Activated CD4-positive, CD25-positive, alpha-beta regulatory T cell treated with anti-CD3 and anti-CD28 coated beads, Interleukin-2, amount 50 U/mL, for 24 hours (primary cell): ENCODE results near the gene KLF13.

Experiments used
- ATAC-seq, 2 donors: fragments of 150-1000 bp; cut with Tn5 transposase; one replicate each; pipeline ENCODE4 v1.10.0; 2021; ENCODE audit warnings: mild to moderate bottlenecking in 1 of 2, moderate library complexity in 1 of 2

The KLF13 gene

DNA sequence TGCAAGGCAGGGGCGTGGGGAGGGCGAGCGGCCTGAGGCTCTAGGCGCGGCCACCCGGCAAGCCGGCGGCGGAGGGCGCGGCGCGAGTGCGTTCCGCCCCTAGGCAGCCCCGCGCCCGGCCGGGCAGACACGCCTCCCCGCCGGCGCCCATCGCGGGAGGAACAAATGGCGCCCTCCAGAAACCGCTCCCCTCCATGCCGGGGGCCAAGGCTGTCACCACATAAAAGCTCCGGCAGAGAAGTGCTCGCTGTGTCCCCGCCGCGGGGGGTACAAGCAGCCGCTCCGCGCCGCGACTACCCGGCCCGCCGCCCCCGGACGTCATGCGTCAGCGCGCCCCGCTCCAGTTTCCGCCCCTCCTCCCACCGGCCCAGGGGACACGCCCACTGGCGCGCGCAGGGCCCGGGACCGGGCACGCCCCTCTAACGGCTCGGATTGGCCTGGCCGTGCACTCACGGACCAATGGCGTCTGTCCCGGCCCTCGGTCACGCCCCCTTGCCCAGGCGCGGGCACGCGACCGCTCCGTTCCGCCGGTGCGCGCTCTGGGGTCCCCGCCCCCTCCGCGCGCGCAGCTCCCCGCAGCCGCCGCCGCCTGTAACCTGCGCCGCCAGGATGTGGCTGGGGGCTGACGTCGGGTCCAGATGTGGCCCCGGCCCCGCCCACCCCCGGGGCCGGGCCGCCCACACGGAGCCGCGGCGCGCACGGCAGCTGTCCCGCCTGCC is at the start of gene KLF13:
Gene KLF13 (plus strand): TSS at position 680 of the 719 bp plus-strand sequence. CDS start 378 bp downstream, outside the sequence.
- peak; percentile 81 to 83 for ATAC-seq

DNA sequence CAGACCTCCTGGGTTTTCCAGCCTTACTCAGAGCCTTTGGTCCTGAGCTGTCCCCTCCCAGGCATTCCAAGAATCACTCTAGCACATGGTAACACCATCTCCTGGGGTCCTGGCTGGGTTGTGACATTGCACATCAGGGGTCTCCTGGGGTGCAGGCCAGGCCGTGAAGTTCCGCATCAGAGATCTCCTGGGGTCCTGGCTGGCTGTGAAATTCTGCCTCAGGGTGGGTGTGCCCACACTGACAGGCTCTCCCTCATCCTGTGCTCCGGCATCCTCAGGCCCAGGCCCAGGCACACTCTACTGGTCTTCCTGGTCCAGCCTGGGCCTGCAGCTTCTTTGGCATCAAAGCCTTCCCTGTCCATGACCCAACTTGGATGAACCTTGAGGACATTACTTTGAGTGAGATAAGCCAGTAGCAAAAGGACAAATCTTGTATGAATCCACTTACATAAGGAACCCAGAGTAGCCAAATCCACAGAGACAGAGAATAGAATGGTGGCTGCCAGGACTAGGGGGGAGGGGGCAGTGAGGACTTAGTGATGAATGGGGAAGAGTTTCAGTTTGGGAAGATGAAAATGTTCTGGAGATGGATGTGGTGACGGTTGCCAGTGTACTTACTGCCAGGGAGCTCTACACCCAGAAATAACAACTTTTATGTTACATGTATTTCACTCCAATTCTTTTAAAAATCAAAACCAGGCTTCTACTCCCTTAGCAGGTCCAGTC is 49.1 kb upstream of the KLF13 start:
- no peak for ATAC-seq

DNA sequence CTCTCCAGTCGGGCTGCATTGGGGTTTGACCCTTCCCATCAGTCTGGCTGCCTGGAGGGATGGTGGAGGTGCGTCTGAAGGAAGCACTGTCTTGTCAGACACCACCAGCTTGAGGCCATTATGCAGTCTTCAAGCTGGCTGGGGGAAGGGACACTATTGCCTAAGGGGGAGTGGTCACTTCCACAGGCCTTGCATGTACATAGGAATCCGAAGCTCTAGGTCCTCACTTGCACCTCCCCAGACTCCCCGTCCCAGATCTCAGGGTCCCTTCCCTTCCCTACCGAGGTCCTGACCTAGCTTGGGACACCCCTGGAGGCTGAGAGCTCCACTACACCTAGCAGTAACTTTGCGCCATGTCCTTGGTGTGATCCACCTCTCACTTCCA is 48.6 kb upstream of the KLF13 start:
- ATAC-seq = no peak

DNA sequence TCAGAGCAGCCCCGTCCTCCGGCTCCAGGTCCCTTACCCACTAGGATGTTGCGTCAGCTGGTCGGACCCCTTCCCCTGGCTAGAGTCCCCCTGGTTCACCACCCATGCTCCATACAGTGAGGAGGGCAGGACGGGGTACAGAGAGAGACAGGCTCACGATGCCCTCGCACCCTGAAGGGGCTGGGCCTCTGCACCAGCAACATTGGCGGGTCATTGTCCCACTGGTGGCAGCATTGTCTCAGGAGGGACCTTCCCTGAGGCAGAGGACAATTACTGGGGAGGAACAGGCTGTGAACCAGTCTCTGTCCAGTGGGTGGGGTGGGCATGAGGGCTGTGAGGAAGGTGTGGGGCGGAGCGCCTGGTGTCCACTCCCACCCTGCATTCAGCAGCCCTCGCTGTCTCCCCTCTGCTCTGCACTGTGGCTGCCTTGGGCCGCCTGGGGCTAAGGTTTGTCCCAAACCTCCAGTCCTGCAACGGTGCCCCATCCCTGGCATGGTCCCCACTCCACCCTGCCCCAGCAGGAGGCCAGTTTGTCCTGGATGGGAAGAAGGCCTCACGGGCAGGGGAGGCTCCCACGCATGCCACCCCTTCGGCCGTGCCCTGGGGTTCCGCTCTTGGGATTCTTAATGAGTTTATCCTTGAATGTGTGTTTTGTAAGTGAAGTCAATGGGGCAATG is 48.0 kb upstream of the KLF13 start:
- ATAC-seq = no peak

DNA sequence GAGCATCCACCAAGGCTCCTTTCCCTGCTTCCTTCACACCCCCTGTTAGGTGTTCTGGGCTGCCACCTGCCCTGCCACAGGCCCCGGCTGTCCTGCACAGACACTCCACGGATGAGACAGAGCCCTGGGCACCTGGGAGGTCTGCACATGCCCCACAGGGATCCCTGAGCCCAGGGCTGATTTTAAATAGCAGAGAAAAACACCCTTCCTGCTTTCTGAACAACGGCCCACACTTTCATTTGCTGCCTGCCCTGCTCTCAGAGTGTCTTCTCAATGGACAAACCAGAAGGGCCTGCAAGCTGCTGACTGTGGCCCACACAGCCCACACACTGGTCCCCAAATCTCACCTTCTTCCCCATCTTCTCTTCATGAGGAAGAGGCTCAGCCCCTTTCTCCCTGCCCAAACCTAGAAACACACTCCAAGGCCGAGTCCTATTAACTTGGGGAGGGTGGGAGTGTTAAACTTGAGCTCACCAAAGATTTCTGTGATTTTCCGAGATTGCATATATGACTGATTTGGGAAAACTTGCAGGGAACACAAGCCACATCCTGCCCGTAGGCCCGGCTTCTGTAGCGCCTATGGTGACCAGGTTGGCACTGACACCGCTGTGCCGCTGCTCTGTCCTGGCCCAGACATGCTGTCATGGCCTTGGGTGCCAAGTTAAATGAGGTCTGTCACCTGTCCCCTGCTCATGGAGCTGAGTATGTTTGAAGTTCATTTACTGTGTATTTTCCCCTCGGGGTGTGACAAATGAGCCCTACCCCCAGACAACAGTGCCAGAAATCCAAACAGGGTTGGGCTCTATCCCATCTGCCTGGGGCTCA is 47.2 kb upstream of the KLF13 start:
- no peak for ATAC-seq

DNA sequence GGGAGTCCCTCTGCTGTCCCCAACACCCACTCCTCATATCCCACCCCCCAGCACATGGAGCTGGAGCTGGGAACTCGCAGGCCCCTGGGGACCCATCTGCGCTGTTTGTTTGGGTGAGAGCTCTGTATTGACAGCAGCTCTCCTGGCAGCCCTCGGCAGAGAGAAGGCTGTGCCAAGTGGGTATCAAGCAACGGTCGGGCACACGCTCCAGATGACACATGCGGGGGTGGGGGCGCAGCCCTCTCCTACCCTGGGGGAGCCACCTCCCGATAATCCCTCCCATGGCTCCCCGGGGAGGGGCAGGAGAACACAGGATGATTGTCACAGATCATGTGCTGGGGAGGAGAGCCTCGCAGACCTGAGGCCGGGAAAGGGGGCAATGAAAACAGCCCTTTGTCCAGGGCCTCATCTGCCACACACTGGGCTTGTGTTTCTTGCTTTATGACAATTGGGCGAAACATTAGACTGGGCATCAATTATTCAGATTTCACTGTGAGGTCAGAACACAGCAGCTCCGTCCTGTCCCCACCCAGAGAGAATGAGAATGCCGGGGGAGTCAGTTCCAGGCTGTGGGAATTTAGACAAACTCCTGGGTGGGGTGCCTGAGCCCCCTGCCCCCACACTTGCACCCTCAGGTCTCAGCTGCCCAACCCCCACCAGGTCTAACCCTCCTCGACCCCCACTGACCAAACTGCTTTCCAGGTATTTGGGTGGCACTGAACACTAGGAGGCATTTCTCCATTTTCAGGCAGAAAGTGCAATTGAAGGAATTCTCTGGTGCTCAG is 46.4 kb upstream of the KLF13 start:
- ATAC-seq = no peak

DNA sequence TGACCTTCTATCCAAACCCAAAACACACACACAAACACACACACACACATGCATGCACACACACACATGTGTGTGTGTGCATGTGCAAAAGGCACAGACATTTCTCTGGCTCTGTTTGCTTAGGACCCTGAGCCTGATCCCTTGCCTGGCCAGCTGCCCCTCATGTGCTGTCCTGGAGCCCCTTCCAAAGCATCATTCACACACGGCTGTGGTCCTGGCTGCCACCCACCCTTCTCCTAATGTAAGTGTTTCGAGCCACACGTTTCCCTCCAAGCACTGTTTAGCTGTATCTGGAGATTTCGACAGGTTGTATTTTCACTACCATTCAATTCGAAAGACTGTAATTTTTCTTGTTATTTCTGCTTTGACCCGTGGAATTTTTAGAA is 45.8 kb upstream of the KLF13 start:
- no peak for ATAC-seq

DNA sequence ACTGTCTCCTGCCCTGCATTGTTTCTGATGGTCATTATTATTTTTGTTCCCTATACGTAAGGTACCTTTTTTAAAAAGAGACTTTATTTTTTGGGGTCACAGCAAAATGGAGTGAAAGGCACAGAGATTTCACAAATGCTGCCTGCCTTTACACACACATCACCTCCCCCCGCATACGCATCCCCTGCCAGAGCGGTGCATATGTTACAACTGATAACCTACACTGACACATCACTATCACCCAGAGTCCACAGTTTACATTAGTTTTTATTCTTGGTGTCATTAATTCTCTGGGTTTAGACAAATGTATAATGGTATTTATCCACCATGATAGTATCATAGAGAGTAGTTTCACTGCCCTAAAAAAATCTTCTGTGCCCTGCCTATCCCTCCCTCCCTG is 43.6 kb upstream of the KLF13 start:
- ATAC-seq = no peak

DNA sequence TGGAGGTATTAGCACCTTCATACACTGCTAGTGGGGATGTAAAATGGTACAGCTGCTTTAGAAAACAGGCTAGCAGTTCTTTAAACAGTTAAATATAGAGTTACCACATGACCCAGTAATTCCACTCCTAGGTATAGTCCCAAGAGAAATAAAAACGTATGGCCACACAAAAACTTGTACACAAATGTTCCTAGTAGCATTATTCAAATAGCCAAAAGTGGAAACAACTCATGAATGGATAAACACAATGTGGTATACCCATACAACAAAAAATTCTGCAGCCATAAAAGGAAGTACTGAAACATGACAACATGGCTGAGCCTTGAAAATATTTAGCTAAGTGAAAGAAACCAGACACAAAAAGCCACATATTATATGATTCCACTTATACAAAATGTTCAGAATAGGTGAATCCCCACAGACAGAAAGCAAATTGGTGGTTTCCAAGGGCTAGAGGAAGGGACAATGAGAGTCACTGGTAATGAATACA is 40.8 kb upstream of the KLF13 start:
- ATAC-seq = no peak

DNA sequence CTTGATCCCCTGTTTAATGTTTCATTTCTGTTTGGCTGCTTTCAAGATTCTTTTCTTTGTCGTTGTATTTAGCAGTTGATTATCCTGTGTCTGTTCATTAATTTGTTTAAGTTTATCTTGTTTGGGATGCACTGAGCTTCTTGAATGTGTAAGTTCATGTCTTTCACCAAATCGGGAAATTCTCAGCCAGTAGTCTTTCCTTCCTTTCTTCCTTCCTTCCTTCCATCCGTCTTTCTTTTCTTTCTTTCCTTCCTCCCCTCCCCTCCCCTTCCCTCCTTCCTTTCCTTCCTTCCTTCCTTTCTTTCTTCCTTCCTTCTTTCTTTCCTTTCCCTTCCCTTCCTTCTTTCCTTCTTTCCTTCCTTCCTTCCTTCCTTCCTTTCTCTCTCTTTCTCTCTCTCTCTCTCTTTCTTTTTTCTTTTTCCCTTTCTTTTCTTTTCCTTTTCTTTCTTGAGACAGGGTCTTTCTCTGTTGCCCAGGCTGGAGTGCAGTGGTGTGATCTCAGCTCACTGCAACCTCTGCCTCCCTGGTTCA is 35.5 kb upstream of the KLF13 start:
- no peak for ATAC-seq

DNA sequence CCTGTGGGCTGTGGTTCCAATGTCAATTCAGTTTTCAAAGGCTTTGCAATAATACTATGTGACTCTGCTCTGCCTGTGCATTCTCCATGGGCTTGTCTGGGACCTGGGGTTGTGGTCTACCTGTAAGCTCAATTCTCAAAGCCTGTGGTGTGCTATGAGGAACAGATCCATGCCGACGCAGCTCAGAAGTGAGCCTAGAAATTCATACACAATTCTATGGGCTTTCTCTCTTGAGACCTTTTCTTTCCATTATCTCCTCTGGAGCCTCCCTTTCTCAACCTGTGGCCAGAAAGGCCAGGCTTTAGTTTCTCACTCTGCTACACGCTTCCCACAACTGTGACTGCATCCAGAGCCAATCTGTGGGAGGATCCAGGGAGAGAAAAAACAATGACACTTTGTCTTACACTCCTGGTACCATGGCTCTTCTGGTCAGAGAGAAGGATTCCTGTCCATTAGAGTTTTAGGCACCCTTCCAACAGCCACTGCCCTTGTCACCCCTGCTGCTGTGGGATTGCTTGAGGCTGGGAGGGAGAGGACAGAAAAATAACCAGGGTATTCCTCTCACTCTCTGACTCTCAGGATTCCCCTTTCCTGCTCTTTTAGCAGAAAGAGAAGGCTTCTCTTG is 34.1 kb upstream of the KLF13 start:
- ATAC-seq = no peak

DNA sequence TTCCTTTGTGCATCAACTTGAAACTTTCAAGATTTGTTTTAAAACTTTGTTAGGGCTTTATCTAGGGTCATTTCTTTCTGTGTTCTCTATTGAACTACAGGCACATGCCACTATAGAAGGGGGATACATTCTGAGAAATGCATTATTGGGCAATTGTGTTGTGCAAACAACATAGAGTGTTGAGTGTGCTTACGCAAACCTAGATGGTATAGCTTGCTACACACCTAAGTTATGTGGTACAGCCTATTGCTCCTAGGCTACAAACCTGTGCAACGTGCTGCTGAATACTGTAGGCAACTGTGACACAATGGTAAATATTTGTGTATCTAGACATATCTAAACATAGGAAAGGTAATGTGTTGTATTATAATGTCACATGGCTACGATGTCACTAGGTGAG is 33.0 kb upstream of the KLF13 start:
- no peak for ATAC-seq

DNA sequence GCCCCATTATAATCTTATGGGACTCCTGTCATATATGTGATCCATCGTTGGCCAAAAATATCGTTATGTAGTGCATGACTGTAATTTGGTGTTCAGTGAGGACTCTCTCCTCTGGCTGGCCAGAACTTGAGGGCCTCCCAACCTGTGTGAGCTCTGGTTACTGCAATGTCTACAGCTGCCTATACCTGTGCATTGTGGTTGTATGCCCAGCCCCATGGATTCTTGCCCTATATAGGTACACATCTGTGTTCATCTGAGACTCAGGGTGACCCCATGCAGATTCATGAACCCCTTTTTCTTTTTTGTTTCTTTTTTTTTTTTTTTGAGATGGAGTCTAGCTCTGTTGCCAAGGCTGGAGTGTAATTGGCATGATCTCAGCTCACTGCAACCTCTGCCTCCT is 32.6 kb upstream of the KLF13 start:
- no peak for ATAC-seq

DNA sequence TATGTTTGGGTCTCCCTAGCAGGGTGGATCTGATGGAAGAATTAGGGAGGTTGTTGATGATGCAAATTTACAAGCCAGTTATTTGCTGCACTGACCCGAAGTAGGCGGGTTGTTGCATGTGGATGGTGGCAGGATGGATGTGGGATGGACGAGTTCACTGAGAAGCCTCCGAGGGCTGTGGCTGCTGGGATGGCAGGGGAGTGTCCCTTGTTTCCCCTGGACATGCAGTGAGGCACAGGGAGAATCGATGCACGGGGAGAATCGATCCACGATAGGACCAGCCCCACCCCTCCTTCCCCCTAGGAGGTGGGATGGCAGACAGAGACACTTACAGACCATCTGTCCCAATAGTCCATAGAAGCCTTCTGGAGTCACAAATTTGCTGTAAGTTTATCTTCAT is 31.0 kb upstream of the KLF13 start:
- ATAC-seq = no peak

DNA sequence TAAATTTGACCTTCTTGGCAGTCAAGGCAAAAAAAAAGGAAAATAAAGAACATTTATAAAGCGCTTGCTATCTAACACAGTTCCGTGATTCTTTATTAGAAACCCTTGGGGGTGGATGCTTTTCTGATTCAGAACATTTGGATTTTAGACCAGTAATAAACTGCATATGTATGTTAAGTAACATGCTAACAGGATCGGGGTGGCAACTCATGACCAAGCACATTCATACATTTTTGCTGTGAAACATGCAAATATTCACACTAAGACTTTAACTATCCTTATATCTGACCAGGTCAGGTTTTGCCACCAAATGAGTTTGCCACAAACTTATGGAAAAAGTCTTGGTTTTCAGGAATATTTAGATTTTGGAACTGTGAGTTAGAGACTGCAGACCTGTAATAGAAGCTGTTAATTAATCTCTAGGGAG is 30.4 kb upstream of the KLF13 start:
- ATAC-seq = no peak

DNA sequence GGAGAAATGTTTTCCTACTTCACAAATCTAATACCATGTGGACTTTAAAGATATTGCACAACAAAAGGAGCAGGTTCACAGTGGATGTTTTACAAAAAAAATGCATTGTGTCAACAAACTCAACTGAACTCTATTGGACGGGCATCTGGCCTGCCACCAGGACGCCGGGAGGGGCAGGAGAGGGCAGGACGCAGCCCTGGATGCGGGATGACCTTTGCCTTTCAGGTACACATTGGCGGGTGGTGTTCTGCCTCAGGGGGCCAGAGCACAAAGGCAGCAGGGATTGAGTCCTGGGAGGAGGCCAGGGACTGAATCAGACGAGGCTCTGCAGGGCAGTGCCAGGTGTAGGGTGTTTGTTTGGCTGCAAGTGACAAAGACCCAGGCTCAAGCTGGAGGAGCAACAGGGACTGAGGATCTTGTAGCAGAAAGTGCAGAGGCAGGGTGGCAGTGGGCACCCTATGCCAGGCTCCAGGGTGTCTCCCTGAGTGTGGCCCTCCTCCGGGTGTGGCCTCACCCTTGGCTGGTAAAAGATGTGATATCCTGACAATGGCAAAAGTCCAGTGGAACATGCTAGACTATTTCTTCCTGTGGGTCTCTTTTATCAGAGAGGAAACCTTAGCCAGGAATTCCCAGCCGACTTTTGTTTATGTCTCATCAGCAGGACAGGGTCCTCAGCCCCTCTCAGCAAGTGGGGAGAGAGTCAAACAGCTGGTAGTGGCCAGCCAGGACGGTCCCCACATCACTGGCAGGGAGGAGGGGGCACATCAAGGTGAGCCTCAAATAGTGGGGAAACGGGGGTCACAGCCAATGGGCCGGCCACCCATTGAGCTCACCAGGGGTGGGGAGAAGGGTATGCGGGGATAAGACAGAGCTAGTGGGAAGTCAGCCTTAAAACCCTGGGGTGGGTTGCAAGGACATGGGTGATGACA is 29.7 kb upstream of the KLF13 start:
- ATAC-seq = no peak

DNA sequence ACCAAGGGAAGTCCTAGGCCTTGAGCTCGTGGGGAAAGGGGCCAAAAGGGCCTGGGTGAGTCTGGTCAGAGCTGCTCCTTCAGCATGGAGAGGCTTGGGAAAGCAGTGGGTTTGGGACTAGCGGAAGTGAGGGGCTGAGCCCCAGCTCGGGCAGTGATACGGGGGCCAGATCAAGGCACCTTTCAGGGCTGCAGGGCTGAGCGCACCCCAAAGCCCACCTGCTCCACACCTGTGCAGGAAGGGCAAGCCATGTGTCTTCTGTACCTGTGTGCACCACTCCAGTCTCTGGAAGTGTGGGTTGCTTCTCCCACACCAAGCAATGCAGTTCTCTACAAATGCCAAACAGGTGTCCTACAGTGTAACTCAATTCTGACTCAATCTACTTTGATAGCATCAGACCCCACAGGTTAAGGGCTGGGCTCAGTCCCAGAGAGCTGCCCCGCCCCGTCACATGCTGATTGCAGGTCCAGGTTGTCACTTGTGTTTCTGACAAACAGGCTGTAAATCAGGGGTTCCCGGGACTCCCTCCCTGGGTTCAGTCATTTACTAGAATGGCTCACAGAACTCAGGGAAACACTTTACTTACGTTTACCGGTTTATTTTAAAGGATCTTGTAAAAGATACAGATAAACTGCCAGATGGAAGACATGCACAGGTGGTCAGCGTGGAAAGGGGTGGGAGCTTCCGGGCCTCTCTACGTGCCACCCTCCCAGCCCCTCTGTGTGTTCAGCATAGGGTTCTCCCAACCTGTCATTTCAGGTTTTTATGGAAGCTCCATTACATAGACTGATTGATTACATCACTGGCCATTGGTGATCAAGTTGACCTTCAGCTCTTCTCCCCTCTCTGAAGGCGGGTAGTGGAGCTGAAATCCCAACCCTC is 28.8 kb upstream of the KLF13 start:
- ATAC-seq = no peak

DNA sequence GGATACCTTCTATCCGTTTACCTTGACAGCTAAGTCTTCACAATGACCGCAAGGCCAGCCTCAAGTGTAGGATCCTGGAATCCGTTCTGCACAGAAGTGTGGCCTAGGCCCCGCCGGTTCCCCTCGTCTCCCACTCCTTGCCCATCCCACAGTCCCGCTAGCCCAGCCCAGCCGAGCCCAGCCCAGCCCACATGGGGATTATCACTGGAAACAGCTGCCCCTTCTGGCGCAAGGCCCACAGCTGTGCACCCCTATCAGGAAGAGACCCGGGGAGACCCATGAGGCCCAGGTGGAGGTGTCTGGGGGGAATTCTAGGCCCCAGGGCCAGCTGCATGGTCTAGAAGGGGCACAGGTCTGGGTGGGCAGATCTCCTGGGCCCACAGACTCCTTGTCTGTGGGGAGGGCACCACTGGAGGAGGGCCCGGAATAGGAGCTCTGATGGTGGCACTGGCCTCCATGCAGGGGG is 27.9 kb upstream of the KLF13 start:
- no peak for ATAC-seq

DNA sequence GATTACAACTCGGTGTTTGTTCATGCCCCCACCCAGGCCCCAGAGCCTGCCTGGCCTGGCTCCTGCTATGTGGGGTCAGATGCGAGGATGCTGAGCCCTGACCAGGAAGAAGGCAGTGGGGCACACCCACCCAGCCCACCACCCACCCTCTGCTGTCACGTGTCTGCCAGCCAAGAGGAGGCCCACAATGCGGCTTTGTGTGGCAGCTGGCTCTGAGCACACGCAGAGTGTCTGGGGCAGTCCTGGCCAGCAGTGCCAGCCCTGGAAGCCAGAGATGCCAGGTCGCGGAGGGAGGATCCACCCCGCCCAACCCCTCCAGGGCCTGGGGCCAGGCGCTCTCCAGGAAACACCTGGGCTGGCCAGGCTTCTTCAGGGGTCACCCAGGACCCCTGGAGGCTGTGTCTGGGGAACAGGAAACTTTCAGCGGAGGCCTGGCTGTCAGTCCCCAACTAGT is 26.4 kb upstream of the KLF13 start:
- no peak for ATAC-seq
